NCI-H524 (cell line): ENCODE data around the gene KCND3.
A peak's percentile ranks its signal among the peaks of the same experiment; 100 is the strongest.

Experiments
- DNase-seq, 2 experiments: peaks; one replicate each; lab custom pipeline; 2025; lab: John Stamatoyannopoulos, UW

KCND3 gene

GRCh38 chr1:111988743-111989453 is 570 bp downstream of the KCND3 start:
- DNase-seq, result peak in 1 of 2 experiments; percentile 40

DNA sequence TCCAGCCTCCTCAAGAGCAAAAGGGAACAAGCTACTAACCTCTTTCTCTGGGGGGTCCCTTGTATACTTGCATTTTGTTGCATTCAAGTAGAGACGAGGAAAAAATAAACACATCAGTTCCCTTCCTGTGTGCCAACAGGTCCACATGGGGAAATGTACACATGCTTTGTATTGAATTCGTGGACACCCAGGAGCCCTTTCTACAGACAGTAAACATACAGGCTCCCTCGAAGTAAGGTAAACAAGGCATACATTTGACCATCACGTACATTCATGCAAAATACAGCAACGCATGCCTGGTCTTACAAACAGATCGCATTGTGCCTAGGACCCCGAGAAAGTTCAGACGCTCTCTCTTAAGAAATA is 1.1 kb downstream of the KCND3 start:
- no peak for DNase-seq

DNA sequence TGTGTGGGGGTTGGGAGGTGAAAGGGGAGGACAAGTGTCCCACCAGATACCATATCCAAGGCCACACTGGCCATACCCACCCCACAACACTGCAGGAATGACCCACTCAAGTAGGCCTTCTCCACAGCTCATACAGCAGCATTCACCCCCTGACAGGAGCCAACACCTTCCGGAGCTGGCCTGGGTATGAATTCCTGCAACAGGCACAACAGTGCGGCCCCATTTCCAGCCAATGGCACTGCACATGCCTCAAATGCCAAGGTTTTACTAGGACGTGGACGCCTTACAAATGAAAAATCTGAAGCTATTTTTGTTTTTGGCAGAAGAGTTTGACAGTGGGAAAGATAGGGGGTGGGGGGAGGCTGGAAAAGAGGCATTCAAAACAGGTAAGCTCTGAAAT is 2.0 kb downstream of the KCND3 start:
- no peak for DNase-seq

- no peak for DNase-seq
Observed at GRCh38 chr1:111983500-111983899, 6.0 kb downstream of the KCND3 start.

DNA sequence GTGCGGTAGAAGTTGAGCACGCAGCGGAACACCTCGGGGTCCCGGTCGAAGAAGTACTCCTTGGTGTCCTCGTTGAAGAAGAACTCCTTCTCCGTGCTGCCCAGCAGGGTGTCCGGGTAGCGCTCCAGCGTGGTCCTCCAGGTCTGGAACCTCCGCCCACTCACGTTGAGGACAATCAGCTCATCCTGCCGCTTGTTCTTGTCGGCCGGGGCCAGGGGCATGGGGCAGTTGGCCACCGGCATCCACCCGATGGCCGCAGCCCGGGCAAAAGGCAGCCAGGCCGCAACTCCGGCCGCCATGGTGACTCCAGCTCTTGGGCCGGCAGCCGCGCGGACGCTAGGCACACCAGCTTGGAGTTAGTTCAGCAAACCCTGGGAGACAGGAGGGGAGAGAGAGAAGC is 7.0 kb downstream of the KCND3 start:
- DNase-seq, result no peak

DNA sequence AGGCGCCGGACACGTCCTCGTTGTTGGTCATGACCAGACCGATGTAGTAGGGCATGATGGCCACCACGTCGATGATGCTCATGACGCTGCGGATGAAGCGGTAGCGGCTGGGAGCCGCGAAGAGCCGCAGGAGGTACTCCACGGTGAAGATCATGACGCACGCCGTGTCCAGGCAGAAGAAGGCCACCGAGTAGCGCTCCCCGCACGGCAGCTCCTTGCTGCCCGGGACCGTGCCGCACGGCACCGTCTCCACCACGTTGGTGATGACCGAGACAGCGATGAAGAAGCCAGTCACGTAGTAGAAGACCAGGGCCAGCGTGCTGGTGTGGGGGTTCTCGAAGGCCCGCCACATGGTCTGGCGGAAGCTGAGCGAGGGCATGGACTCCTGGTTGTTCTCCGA is 7.6 kb downstream of the KCND3 start:
- DNase-seq, result no peak

- DNase-seq, result no peak
Observed at GRCh38 chr1:111981090-111981489, 8.4 kb downstream of the KCND3 start.

DNA sequence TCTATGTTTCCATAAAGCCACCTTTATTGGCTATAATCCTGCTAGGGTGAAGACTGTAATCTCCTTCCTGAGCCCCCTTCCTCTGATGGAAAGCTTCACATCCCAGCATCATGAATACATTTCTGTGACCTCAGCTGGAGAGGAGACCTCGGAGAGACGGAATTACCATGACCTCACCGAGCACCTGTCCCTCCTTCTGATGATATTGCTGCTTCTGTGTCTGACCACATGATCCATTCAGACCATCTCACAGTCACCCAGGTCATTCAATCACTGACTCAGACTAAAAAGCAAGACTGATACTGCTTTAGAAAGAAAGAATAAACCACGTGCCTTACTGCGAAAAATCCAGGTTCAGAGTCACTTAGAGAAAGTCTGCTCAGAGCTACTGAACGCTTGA is 8.8 kb downstream of the KCND3 start:
- no peak for DNase-seq

- no peak for DNase-seq
Observed at GRCh38 chr1:111978695-111979094, 10.8 kb downstream of the KCND3 start.

DNA sequence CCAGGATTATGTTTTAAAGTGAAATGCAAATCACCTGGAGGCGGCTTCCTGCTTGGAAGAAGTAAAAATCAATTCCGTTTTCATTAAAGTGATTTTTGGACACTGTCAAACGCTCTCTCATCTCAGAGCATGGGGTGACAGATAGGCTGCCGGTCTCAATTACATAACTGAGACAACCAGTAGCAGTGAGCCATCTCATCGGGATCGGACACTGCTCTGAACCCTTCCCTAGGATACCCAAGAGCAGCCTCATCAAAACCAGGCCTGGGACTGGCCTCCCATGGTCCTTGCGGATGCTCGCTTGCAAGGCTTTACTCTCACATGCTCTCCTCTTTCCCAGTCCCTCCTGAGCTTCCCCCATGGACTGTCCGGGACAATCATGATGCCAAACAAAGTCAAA is 12.1 kb downstream of the KCND3 start:
- DNase-seq, result no peak

GRCh38 chr1:111976842-111977241 is 12.6 kb downstream of the KCND3 start:
- no peak for DNase-seq

DNA sequence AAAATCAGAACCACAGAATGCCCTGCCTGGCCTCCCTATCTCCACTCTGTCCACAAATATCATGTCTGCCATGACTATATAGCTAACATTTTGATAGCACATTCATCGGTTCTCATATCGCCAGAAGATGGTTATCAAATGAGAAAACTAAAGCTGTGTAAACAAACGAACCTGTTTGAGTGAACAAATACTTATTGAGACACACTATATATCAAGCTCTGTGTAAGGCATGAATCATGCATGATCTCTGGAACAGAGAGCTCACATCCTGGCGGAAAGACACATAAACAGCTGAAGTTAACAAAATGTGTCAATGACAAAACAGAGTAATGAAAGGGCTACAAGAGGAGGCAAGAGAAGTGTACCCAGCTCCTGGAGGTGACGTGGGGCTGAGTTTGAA is 13.1 kb downstream of the KCND3 start:
- DNase-seq, result no peak

- DNase-seq, result no peak
Observed at GRCh38 chr1:111973150-111973790, 16.2 kb downstream of the KCND3 start.

DNA sequence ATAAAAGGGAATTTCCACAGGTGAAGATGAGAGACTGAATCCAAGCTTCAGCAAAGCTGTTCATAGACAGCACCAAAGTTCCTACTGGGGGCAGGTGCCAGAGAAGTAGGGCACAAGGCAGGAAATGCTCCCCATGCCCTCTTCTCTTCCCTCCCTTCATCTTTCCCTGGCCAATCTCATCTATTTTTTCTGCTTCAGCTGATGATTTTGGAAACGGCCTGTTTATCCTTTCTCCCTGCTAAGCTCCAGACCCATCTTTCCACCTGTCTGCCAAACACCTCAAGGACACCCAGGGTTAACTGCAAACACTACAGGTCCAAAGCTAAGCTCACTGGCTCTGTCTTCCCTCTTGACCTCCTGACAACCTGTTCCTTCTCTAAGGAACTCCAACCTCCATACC is 18.1 kb downstream of the KCND3 start:
- DNase-seq, result no peak

- peak in 1 of 2 experiments; percentile 8 for DNase-seq
Observed at GRCh38 chr1:111968511-111968910, 21.0 kb downstream of the KCND3 start.

DNA sequence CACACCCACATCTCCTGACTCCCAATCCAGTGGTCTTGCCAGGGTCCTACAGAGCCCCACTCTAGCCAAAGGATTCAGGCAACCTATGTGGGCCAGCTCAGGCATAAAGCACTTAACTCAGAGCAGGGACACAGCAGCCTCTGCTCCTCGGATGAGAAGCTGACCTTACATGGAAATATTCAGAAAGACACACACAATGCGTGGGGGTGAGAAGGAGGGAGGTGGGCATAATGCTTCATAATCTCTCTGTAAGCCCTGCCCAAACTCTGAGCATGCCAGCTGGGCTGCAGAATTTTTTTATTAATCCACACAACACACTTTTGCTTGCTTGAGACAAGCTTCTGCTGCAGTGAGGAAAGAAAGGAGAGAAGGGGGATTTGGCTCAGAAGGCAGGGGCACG is 21.6 kb downstream of the KCND3 start:
- DNase-seq, result peak; percentile 58 to 87

GRCh38 chr1:111967067-111967690 is 22.3 kb downstream of the KCND3 start:
- DNase-seq, result peak in 1 of 2 experiments; percentile 66

GRCh38 chr1:111965781-111966443 is 23.6 kb downstream of the KCND3 start:
- DNase-seq, result no peak

- DNase-seq, result no peak
Observed at GRCh38 chr1:111963985-111964738, 25.3 kb downstream of the KCND3 start.

- peak in 1 of 2 experiments; percentile 22 for DNase-seq
Observed at GRCh38 chr1:111961773-111962565, 27.5 kb downstream of the KCND3 start.

DNA sequence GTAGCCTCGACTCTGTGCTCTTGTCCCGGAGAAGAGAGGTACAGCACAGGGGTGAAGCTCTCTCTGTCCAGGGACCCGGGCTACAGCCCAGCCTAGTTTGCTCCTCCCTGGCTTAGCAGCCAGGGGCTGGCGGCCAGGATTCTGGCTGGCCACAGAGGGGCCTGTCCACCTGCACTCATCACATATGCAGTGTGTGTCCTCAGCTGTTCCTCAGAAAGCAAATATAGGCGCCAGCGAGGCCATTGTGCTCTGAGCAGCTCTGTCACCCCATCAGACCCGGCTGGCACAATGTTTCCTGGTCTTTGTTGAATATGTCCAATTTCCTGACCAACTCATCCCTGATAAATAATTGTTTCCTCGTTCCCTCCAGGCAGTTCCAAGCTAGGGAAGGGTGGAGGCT is 28.5 kb downstream of the KCND3 start:
- DNase-seq, result no peak
